HepG2 (cell line): ENCODE measurements around the gene ENKUR. TPM values are rescaled to one million over a fixed set of nuclear protein-coding genes. Genes with fewer than 3 reads are reported as not detected.

ENCODE experiments used
- ATAC-seq: fragments of 200-7000 bp; cut with Tn5 transposase; 3 replicates; pipeline ENCODE4 v1.9.1; 2020; ENCODE audit warnings: mild to moderate bottlenecking, moderate library complexity
- BruUV-seq: library from RNA; stranded (reverse); fragments of 400-500 nt; replicated peaks from 2 replicates; lab custom pipeline; 2021; lab: Mats Ljungman, UMichigan
- CTCF ChIA-PET: fragments of 300-600 bp; formaldehyde crosslinking; extraction: SDS; loops from one replicate; lab custom pipeline; 2021; ENCODE audit warnings: low total read pairs, inconsistent platforms, low intra/inter-chr PET ratio; lab: Yijun Ruan, JAX
- POLR2A ChIA-PET: fragments of 350-600 bp; sonication (Branson Sonifier 250); formaldehyde crosslinking; loops from one replicate; lab custom pipeline; 2020; ENCODE audit warnings: antibody characterized with exemption, inconsistent platforms; lab: Yijun Ruan, JAX
- DNase-seq: peaks from one replicate; pipeline ENCODE4 v3.0.0-alpha.2; 2015; ENCODE audit warnings: low spot score
- FAIRE-seq: peaks from 3 replicates; lab custom pipeline; 2011; peaks lifted over from hg19 to GRCh38; lab: Jason Lieb, UNC
- H2AFZ ChIP-seq: one replicate; pipeline ENCODE4 v1.6.1; 2011; ENCODE audit warnings: low read length, inconsistent platforms
- H3K27ac ChIP-seq: fragments of 300-600 bp; 3 replicates; pipeline ENCODE4 v1.8.0; 2011; ENCODE audit warnings: mixed run types, mild to moderate bottlenecking, mixed read lengths, low read length, inconsistent platforms; ENCODE audit not compliant: insufficient read depth; ENCODE audit errors: extremely low read length
- H3K27me3 ChIP-seq, 2 experiments: fragments of 200-600 bp in 1 of 2; 2 replicates in 1 of 2; 3 replicates in 1 of 2; pipeline versions ENCODE4 v1.6.0 to v1.8.0; 2011; ENCODE audit warnings: low read length in 2 of 2, mild to moderate bottlenecking in 2 of 2, moderate library complexity in 2 of 2, inconsistent platforms in 1 of 2; ENCODE audit not compliant: insufficient read depth in 2 of 2, control insufficient read depth in 1 of 2
- H3K36me3 ChIP-seq, 2 experiments: fragments of 200-600 bp in 1 of 2; replicated peaks in 1 of 2; 2 replicates in 1 of 2; 3 replicates in 1 of 2; pipeline versions ENCODE4 v1.5.1 to v1.8.0; 2011; ENCODE audit warnings: low read length in 2 of 2, inconsistent platforms in 1 of 2; ENCODE audit not compliant: insufficient read depth in 2 of 2, control insufficient read depth in 1 of 2
- H3K4me1 ChIP-seq: 2 replicates; pipeline ENCODE4 v1.5.1; 2012; ENCODE audit warnings: low read length, inconsistent platforms; ENCODE audit not compliant: insufficient read depth
- H3K4me2 ChIP-seq: 2 replicates; pipeline ENCODE4 v1.6.0; 2011; ENCODE audit warnings: low read depth, low read length, inconsistent platforms
- H3K4me3 ChIP-seq, 3 experiments: fragments of 200-600 bp in 1 of 3; sonication (generic), shearing (Covaris generic) in 1 of 3; replicated peaks in 1 of 3; 2 replicates each; pipeline ENCODE4 v1.5.1; 2011 to 2016; ENCODE audit warnings: low read length in 3 of 3, inconsistent platforms in 2 of 3, low read depth in 2 of 3, mild to moderate bottlenecking in 2 of 3, control low read depth in 1 of 3, mixed read lengths in 1 of 3; ENCODE audit not compliant: insufficient read depth in 1 of 3
- H3K79me2 ChIP-seq: one replicate; pipeline ENCODE4 v1.6.1; 2011; ENCODE audit warnings: low read length, inconsistent platforms; ENCODE audit not compliant: insufficient read depth
- H3K9ac ChIP-seq: 2 replicates; pipeline ENCODE4 v1.6.0; 2011; ENCODE audit warnings: mild to moderate bottlenecking, low read depth, low read length, inconsistent platforms; ENCODE audit not compliant: insufficient read depth
- H3K9me3 ChIP-seq: 2 replicates; pipeline ENCODE4 v1.5.1; 2012; ENCODE audit warnings: mild to moderate bottlenecking, low read length
- H4K20me1 ChIP-seq: 2 replicates; pipeline ENCODE4 v1.6.0; 2011; ENCODE audit warnings: inconsistent platforms, mild to moderate bottlenecking, low read length, moderate library complexity; ENCODE audit not compliant: insufficient read depth
- AHR ChIP-seq: IDR thresholded peaks from 2 replicates; pipeline ENCODE4 v1.6.1; 2018; ENCODE audit warnings: missing genetic modification reagents, missing compliant biosample characterization
- AKAP8 ChIP-seq: sonication (generic); formaldehyde crosslinking; IDR thresholded peaks from 2 replicates; pipeline ENCODE4 v1.5.1; 2020; ENCODE audit warnings: mild to moderate bottlenecking, missing genetic modification reagents
- HNRNPH1 ChIP-seq: fragments of 200-400 bp; formaldehyde crosslinking; optimal IDR thresholded peaks from 2 replicates; pipeline ENCODE3; 2017; ENCODE audit warnings: mild to moderate bottlenecking, low read depth, low read length
- MED13 ChIP-seq: sonication (generic); formaldehyde crosslinking; IDR thresholded peaks from 2 replicates; pipeline ENCODE4 v1.5.0; 2020; ENCODE audit warnings: missing genetic modification reagents
- MEF2D ChIP-seq: sonication (generic); formaldehyde crosslinking; IDR thresholded peaks from 2 replicates; pipeline ENCODE4 v1.5.1; 2020; ENCODE audit warnings: mild to moderate bottlenecking, missing genetic modification reagents
- NR2C2 ChIP-seq: sonication (generic); formaldehyde crosslinking; IDR thresholded peaks from 2 replicates; pipeline ENCODE4 v1.4.0; 2020; ENCODE audit warnings: missing genetic modification reagents, mild to moderate bottlenecking, moderate library complexity, borderline replicate concordance
- PCBP1 ChIP-seq: fragments of 200-400 bp; formaldehyde crosslinking; IDR thresholded peaks from 2 replicates; pipeline ENCODE4 v1.6.1; 2017; ENCODE audit warnings: mild to moderate bottlenecking, low read depth, low read length, borderline replicate concordance
- PHF20 ChIP-seq: sonication (generic); formaldehyde crosslinking; IDR thresholded peaks from 2 replicates; pipeline ENCODE4 v1.5.0; 2020; ENCODE audit warnings: mild to moderate bottlenecking, missing genetic modification reagents
- PHF5A ChIP-seq: IDR thresholded peaks from one replicate; pipeline ENCODE4 v1.6.1; 2018; ENCODE audit warnings: low read depth, missing genetic modification reagents; ENCODE audit not compliant: unreplicated experiment
- RBFOX2 ChIP-seq: fragments of 200-400 bp; formaldehyde crosslinking; IDR thresholded peaks from 2 replicates; pipeline ENCODE4 v1.6.1; 2017; ENCODE audit warnings: low read depth, mild to moderate bottlenecking, low read length
- SNAPC2 ChIP-seq: sonication (generic); formaldehyde crosslinking; IDR thresholded peaks from 2 replicates; pipeline ENCODE4 v1.8.1; 2022; ENCODE audit warnings: mild to moderate bottlenecking, missing genetic modification reagents
- SRSF4 ChIP-seq: fragments of 200-400 bp; formaldehyde crosslinking; IDR thresholded peaks from one replicate; pipeline ENCODE4 v1.6.1; 2018; ENCODE audit warnings: mild to moderate bottlenecking, low read depth, low read length, moderate library complexity; ENCODE audit not compliant: poor library complexity, severe bottlenecking
- SRY ChIP-seq: sonication (generic); formaldehyde crosslinking; IDR thresholded peaks from 2 replicates; pipeline ENCODE4 v1.8.0; 2022; ENCODE audit warnings: mild to moderate bottlenecking, missing genetic modification reagents
- ZNF567 ChIP-seq: sonication (generic); formaldehyde crosslinking; IDR thresholded peaks from 2 replicates; pipeline ENCODE4 v1.8.1; 2023; ENCODE audit warnings: mild to moderate bottlenecking, missing genetic modification reagents, borderline replicate concordance
- ZNF790 ChIP-seq: sonication (generic); formaldehyde crosslinking; IDR thresholded peaks from 2 replicates; pipeline ENCODE4 v1.8.0; 2022; ENCODE audit warnings: missing genetic modification reagents, mild to moderate bottlenecking, borderline replicate concordance
- WGBS: methylation state at CpG from one replicate; pipeline ENCODE4 v1.1.6; 2017; ENCODE audit warnings: low lambda C conversion rate; 5-methylcytosine and 5-hydroxymethylcytosine counted together
- in situ Hi-C: cut with HindIII; loops from 2 replicates; pipeline ENCODE4 v1.10.0; 2017; ENCODE audit warnings: low pct_unique_long_range_greater_than_20kb; ENCODE audit not compliant: extremely low pct_ligation_motif_present
- intact Hi-C: fragments of 100-400 bp; cut with micrococcal nuclease; formaldehyde crosslinking; loops from one replicate; pipeline ENCODE4 v1.10.0; 2022; ENCODE audit not compliant: unreplicated experiment
- polyA plus RNA-seq, 8 experiments: library from polyadenylated mRNA; depleted of rRNA in 3 of 8; stranded (reverse) in 7 of 8; unstranded in 1 of 8; fragments of >200 nt; fragmentation: Illumina TruSeq in 4 of 8; extraction: Trizol in 4 of 8; gene quantifications; 2 replicates each; pipeline versions ENCODE4 v1.2.1 to v1.2.3, GENCODE V29; 2011 to 2016; ENCODE audit warnings: low read depth in 4 of 8, missing spikeins in 1 of 8, mixed read lengths in 1 of 8; ENCODE audit not compliant: insufficient read depth in 1 of 8
- total RNA-seq, 5 experiments: library from RNA; depleted of rRNA; stranded (reverse); fragments of >200 nt; fragmentation: Illumina TruSeq; extraction: Trizol; gene quantifications; 2 replicates each; pipeline ENCODE4 v1.2.3, GENCODE V29; 2016; ENCODE audit warnings: low read depth in 1 of 5
- TF ChIP-seq, protein P1 (sequence below): sonication (generic); formaldehyde crosslinking; IDR thresholded peaks from 2 replicates; pipeline ENCODE4 v1.4.0; 2020; ENCODE audit warnings: missing genetic modification reagents
- TF ChIP-seq, protein P2 (sequence below): sonication (generic); formaldehyde crosslinking; conservative IDR thresholded peaks from 2 replicates; pipeline ENCODE4 v1.4.0; 2020; ENCODE audit warnings: missing genetic modification reagents
- TF ChIP-seq, protein P3 (sequence below): sonication (generic); formaldehyde crosslinking; IDR thresholded peaks from 2 replicates; pipeline ENCODE4 v1.4.0; 2020; ENCODE audit warnings: missing genetic modification reagents
- TF ChIP-seq, protein P4 (sequence below): IDR thresholded peaks from 2 replicates; pipeline ENCODE4 v1.6.1; 2016; ENCODE audit warnings: missing compliant biosample characterization, missing genetic modification reagents, borderline replicate concordance

The ENKUR gene
- total and polyA plus RNA-seq, 2 of the 13 experiments (the other 11 are each of a cell fraction or from before 2014, with no cell fraction given) = 0.15 TPM

DNA sequence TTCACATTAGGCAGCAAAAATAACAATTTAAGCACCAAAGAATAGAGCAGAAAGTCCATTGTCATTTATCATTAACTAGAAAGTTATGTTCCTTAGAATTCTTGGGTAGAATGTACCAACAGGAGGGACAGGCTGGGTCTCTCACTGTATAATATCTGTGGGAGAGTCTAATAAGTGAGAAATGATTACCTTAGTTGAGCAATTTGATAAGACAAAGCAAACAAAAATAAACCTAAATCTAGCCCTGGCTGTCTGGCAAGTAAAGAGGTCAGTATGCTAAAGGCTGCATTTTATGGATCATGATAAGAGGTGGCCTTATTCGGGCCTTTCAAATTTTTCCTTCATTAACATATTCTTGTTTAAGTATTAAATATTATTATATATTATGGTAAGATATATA is 36.1 kb upstream of the ENKUR start:
- H3K9ac ChIP-seq = no peak overlapping the region
- no TSS peak for BruUV-seq
- POLR2A ChIA-PET = no interaction called here

More for the DNA sequence above, 36.1 kb upstream of the ENKUR start:
- no peak for FAIRE-seq
- no peaks in the 10 kb centered on the region for H3K79me2 ChIP-seq
- no peak for TF ChIP-seq PHF20 (CRISPR knock-in tag)
- no peak for TF ChIP-seq RBFOX2
- TF ChIP-seq PCBP1 = no peak
- TF ChIP-seq, protein P1, sequence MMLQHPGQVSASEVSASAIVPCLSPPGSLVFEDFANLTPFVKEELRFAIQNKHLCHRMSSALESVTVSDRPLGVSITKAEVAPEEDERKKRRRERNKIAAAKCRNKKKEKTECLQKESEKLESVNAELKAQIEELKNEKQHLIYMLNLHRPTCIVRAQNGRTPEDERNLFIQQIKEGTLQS (CRISPR knock-in tag) = no peak
- no peak for TF ChIP-seq AHR (CRISPR knock-in tag)
- TF ChIP-seq, protein P2, sequence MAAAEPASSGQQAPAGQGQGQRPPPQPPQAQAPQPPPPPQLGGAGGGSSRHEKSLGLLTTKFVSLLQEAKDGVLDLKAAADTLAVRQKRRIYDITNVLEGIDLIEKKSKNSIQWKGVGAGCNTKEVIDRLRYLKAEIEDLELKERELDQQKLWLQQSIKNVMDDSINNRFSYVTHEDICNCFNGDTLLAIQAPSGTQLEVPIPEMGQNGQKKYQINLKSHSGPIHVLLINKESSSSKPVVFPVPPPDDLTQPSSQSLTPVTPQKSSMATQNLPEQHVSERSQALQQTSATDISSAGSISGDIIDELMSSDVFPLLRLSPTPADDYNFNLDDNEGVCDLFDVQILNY (CRISPR knock-in tag) = no peak
- no peak for TF ChIP-seq SRSF4
- TF ChIP-seq HNRNPH1 = no peak
- TF ChIP-seq ZNF567 (CRISPR knock-in tag) = no peak
- no peak for TF ChIP-seq AKAP8 (CRISPR knock-in tag)
- TF ChIP-seq, protein P3, sequence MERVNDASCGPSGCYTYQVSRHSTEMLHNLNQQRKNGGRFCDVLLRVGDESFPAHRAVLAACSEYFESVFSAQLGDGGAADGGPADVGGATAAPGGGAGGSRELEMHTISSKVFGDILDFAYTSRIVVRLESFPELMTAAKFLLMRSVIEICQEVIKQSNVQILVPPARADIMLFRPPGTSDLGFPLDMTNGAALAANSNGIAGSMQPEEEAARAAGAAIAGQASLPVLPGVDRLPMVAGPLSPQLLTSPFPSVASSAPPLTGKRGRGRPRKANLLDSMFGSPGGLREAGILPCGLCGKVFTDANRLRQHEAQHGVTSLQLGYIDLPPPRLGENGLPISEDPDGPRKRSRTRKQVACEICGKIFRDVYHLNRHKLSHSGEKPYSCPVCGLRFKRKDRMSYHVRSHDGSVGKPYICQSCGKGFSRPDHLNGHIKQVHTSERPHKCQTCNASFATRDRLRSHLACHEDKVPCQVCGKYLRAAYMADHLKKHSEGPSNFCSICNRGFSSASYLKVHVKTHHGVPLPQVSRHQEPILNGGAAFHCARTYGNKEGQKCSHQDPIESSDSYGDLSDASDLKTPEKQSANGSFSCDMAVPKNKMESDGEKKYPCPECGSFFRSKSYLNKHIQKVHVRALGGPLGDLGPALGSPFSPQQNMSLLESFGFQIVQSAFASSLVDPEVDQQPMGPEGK (CRISPR knock-in tag) = no peak
- no peak for TF ChIP-seq NR2C2 (CRISPR knock-in tag)
- TF ChIP-seq ZNF790 = no peak
- no peak for TF ChIP-seq MED13 (CRISPR knock-in tag)
- TF ChIP-seq, protein P4, sequence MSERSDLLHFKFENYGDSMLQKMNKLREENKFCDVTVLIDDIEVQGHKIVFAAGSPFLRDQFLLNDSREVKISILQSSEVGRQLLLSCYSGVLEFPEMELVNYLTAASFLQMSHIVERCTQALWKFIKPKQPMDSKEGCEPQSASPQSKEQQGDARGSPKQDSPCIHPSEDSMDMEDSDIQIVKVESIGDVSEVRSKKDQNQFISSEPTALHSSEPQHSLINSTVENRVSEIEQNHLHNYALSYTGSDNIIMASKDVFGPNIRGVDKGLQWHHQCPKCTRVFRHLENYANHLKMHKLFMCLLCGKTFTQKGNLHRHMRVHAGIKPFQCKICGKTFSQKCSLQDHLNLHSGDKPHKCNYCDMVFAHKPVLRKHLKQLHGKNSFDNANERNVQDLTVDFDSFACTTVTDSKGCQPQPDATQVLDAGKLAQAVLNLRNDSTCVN (CRISPR knock-in tag) = no peak
- TF ChIP-seq SNAPC2 (CRISPR knock-in tag) = no peak
- no peak for TF ChIP-seq MEF2D (CRISPR knock-in tag)
- no peak for TF ChIP-seq SRY (CRISPR knock-in tag)
- TF ChIP-seq PHF5A (CRISPR knock-in tag) = no peak
- intact Hi-C loops = no loop called here
- 95% methylated on average over 1 of the region's 1 CpG for WGBS
- no peak overlapping the region for H3K27ac ChIP-seq
- no peak for ATAC-seq
- H2AFZ ChIP-seq = no peak overlapping the region
- H3K36me3 ChIP-seq = no peaks in the 10 kb centered on the region
- H3K4me3 ChIP-seq = no peak overlapping the region
- CTCF ChIA-PET = no interaction called here
- H3K9me3 ChIP-seq = no peaks in the 10 kb centered on the region
- no peaks in the 10 kb centered on the region for H3K4me1 ChIP-seq
- no peak overlapping the region for H3K4me2 ChIP-seq
- DNase-seq = no peak
- no peaks in the 10 kb centered on the region for H3K27me3 ChIP-seq
- no peaks in the 10 kb centered on the region for H4K20me1 ChIP-seq
- in situ Hi-C loops = no loop called here
